ENCODE data around the gene ZNF14. TPM values are rescaled to one million over a fixed set of nuclear protein-coding genes. Genes with fewer than 3 reads are reported as not detected.

The ZNF14 gene
- total and polyA plus RNA-seq, 2 donors (not counting 3 experiments of a cell fraction or from before 2014, with no cell fraction given) = 0.65 to 2.6 TPM

DNA sequence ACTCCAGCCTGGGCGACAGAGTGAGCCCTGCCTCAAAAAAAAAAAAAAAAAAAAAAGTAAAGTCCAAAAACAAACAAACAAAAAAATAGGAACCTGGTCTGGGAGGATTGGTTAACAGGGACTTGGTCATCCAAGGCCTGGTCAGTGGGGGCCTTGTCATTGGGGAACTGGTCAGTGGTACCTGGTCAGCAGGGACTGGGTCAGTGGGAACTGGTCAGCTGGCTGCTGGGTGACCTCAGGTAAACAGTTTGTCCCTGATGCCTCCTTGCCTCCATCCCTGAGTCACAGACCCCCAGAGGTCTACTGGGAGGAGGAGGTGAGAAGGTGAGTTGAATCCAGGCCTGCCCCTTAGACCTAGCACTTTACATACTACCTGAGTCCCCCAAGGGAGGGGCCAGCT, 5.7 kb upstream of the ZNF14 start:
- Histone ChIP-seq H3K4me2 (ENCODE audit: insufficient read depth, low read length) (no peak overlapping the region), H4K20me1 (replicated peaks; ENCODE audit: control insufficient read depth, extremely low read depth, insufficient read depth, low read length) (no peaks in the 10 kb centered on the region), H3K36me3 (ENCODE audit: control insufficient read depth in 2 of 2, extremely low read depth in 1 of 2, insufficient read depth in 2 of 2, low read length in 2 of 2) (no peaks in the 10 kb centered on the region), H3K27ac (ENCODE audit: insufficient read depth, low read depth, low read length) (no peak overlapping the region), H3K27me3 (ENCODE audit: control insufficient read depth in 2 of 2, insufficient read depth in 2 of 2, low read length in 2 of 2) (no peaks in the 10 kb centered on the region), H3K9me3 (replicated peaks; ENCODE audit: control insufficient read depth, insufficient read depth, low read length) (no peaks in the 10 kb centered on the region), H2AFZ (ENCODE audit: low read depth, low read length) (no peak overlapping the region), H3K9me1 (replicated peaks; ENCODE audit: control insufficient read depth, extremely low read depth, insufficient read depth, low read length) (no peaks in the 10 kb centered on the region), H3K9ac (replicated peaks; ENCODE audit: extremely low read depth, insufficient read depth, low read length) (no peak overlapping the region), H3K4me1 (ENCODE audit: control insufficient read depth, extremely low read depth, insufficient read depth, low read length) (no peaks in the 10 kb centered on the region), H3K4me3 (replicated peaks in 1 of 3; ENCODE audit: insufficient read depth in 1 of 3, low read depth in 1 of 3, low read length in 3 of 3) (no peak overlapping the region), H3K79me2 (ENCODE audit: control insufficient read depth, insufficient read depth, low read length) (no peaks in the 10 kb centered on the region)
- FAIRE-seq (no peak), DNase-seq (ENCODE audit: low read depth, low spot score) (no peak)
- no TSS peak for BruUV-seq (replicated peaks)
- ChIA-PET CTCF (no interaction called here), POLR2A (no interaction called here)
- intact Hi-C loops (cut with micrococcal nuclease) (no loop called here), dilution Hi-C loops (cut with MboI; ENCODE audit: extremely low pct_ligation_motif_present, low sequenced_read_pairs) (no loop called here)
- TF ChIP-seq POLR2A (IDR thresholded peaks at IDR 0.05; ENCODE audit: low read depth, low read length) (no peak), JUN (IDR thresholded peaks at IDR 0.05; ENCODE audit: borderline replicate concordance, insufficient read depth, insufficient read length, low read depth) (no peak), EZH2 (IDR thresholded peaks at IDR 0.05; ENCODE audit: borderline replicate concordance, low read depth, low read length, severe bottlenecking) (no peak), MYC (IDR thresholded peaks at IDR 0.05; ENCODE audit: low read depth, low read length) (no peak), GATA2 (IDR thresholded peaks at IDR 0.05; ENCODE audit: insufficient read depth, insufficient read length, low read depth, low read length) (no peak), FOS (IDR thresholded peaks at IDR 0.05; ENCODE audit: borderline replicate concordance, insufficient read depth, low read length) (no peak), POLR2AphosphoS5 (IDR thresholded peaks at IDR 0.05; ENCODE audit: insufficient read depth, low read depth, low read length) (no peak)
- TF ChIP-seq, protein P1, sequence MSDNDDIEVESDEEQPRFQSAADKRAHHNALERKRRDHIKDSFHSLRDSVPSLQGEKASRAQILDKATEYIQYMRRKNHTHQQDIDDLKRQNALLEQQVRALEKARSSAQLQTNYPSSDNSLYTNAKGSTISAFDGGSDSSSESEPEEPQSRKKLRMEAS (IDR thresholded peaks at IDR 0.05; ENCODE audit: insufficient read depth, insufficient read length) = no peak
